Stimulated activated effector memory CD8-positive, alpha-beta T cell treated with anti-CD3 and anti-CD28 coated beads, Interleukin-12 subunit alpha, Interleukin-12 subunit beta, amount 100 ng/mL, for 72 hours (primary cell): ENCODE results near the gene IGSF21.

Experiments
- ATAC-seq: fragments of 150-1000 bp; cut with Tn5 transposase; 2 replicates; pipeline ENCODE4 v1.10.0; 2021
- DNase-seq, 2 donors: peaks; one replicate each; pipeline ENCODE4 v3.0.0; 2021 to 2022; ENCODE audit warnings: low spot score in 2 of 2
- H3K27ac Mint-ChIP-seq: one replicate; pipeline ENCODE4 v1.8.0; 2022; ENCODE audit warnings: mild to moderate bottlenecking, mixed read lengths
- H3K36me3 Mint-ChIP-seq: one replicate; pipeline ENCODE4 v1.8.0; 2022; ENCODE audit warnings: mild to moderate bottlenecking, mixed read lengths
- H3K4me1 Mint-ChIP-seq: one replicate; pipeline ENCODE4 v1.8.0; 2022; ENCODE audit warnings: mixed read lengths
- H3K4me3 Mint-ChIP-seq: one replicate; pipeline ENCODE4 v1.8.0; 2022; ENCODE audit warnings: mild to moderate bottlenecking, mixed read lengths
- H3K9me3 Mint-ChIP-seq: one replicate; pipeline ENCODE4 v1.8.0; 2022; ENCODE audit warnings: mixed read lengths

IGSF21 gene

GRCh38 chr1:18144916-18145647, 37.5 kb downstream of the IGSF21 start:
- DNase-seq (no peak), ATAC-seq (no peak)
- Mint-ChIP-seq H3K4me3 (no peak overlapping the region), H3K27ac (no peak overlapping the region), H3K9me3 (no peaks in the 10 kb centered on the region), H3K36me3 (no peaks in the 10 kb centered on the region), H3K4me1 (peaks cover 5% of the 10 kb centered on the region)

GRCh38 chr1:18145851-18146618, 38.4 kb downstream of the IGSF21 start:
- Mint-ChIP-seq H3K36me3 (no peaks in the 10 kb centered on the region), H3K4me1 (peaks cover 5% of the 10 kb centered on the region), H3K27ac (no peak overlapping the region), H3K9me3 (no peaks in the 10 kb centered on the region), H3K4me3 (no peak overlapping the region)
- ATAC-seq (no peak), DNase-seq (no peak)

- no peak for ATAC-seq
- DNase-seq = no peak
- Mint-ChIP-seq H3K4me3 (no peak overlapping the region), H3K36me3 (no peaks in the 10 kb centered on the region), H3K27ac (no peak overlapping the region), H3K9me3 (no peaks in the 10 kb centered on the region), H3K4me1 (peaks cover 5% of the 10 kb centered on the region)
Observed at GRCh38 chr1:18146886-18147285, 39.3 kb downstream of the IGSF21 start.

DNA sequence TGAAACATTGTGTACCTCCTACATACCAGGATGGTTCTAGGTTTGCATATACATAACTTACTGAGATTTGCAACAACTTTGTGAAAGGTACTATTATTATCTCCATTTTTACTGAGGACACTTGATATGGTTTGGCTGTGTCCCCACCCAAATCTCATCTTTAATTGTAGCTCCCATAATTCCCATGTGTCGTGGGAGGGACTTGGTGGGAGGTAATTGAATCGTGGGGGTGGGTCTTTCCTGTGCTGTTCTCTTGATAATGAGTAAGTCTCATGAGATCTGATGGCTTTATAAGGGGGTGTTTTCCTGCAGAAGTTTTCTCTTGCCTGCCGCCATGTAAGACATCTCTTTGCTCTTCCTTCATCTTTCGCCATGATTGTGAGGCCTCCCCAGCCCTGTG, 40.1 kb downstream of the IGSF21 start:
- ATAC-seq = no peak
- H3K36me3 Mint-ChIP-seq = no peaks in the 10 kb centered on the region
- no peak for DNase-seq
- no peak overlapping the region for H3K4me3 Mint-ChIP-seq
- no peaks in the 10 kb centered on the region for H3K9me3 Mint-ChIP-seq
- H3K4me1 Mint-ChIP-seq = peaks cover 5% of the 10 kb centered on the region
- H3K27ac Mint-ChIP-seq = no peak overlapping the region

DNA sequence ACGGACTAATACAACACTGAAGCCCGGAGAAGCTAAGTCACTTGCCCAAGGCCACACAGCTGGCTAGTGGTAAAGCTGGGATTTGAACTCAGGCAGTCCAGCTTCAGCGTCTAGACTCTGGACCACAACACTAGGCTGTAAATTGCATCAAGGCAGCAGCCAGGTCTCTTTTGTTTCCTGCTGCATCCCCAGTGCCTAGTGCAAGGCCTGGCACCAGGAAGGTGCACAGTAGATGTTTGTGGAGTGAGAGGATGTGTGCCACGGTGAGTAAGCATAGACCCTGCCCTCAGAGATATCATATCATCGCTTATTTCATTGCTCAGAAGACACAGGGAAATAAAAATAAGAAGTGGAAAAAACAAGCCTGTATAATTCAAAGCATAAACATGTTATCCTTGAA, 40.9 kb downstream of the IGSF21 start:
- Mint-ChIP-seq H3K36me3 (no peaks in the 10 kb centered on the region), H3K27ac (no peak overlapping the region), H3K4me1 (peaks cover 1% of the 10 kb centered on the region), H3K9me3 (no peaks in the 10 kb centered on the region), H3K4me3 (no peak overlapping the region)
- ATAC-seq (no peak), DNase-seq (no peak)

DNA sequence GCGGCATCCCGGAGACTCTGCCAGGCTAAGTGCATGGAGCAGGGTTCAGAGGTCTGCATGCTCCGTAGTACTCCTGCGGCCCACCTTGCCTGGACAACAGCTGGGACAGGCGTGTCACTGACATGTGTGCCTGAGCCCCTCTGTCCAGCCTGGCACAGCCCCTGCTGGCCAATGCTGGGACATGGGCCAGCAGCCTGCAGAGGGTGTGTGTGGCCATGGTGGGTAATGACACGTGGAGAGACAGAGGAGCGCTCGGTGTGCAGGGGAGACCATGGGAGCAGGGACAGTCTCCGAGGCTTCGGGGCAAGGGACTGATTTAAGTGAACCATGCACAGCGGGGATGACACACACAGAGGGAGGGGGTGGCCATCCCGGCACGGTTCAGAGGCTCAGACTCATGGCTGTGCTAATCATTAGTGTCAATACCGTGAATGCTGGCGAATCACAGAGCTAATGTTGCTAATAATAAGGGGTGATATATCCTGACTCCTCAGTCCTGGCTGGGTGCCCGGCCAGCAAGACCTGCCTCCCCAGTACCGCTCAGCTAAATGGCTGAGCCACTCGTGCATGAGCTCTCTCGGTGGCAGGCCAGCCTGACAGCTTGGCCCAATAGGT, 41.5 kb downstream of the IGSF21 start:
- no peak for ATAC-seq
- H3K4me1 Mint-ChIP-seq = no peaks in the 10 kb centered on the region
- H3K27ac Mint-ChIP-seq = no peak overlapping the region
- DNase-seq = no peak
- H3K36me3 Mint-ChIP-seq = no peaks in the 10 kb centered on the region
- no peaks in the 10 kb centered on the region for H3K9me3 Mint-ChIP-seq
- no peak overlapping the region for H3K4me3 Mint-ChIP-seq

DNA sequence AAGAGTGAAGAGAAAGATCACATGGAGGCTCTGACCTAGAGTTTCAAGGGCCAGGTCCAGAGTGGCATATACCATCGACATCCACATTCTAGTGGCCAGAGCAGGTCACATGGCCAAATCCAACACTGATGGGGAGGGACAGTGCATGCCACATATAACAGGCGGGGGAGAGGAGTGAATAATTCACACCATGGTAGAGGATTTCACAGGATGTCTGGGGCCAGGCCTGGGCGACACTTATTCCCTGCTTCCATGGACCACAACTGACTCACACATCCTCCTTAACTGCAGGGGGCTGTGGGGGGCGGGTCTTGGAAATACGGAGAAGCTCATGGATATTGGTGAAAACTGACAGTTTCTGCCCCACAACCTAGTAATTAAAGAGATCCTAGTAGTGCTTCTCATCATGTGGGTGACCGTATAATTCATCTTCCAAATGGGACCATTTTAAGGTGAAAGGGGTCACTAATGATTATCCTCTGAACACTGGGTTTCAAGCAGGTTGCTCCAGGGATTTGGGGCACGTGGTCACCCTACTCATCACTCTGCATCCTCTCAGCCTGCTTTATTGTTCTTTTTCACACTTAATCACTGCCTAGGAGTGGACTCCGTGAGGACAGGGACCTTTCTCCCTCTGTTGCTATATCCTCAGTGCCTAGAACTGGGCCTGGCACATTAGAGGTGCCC, 44.0 kb downstream of the IGSF21 start:
- Mint-ChIP-seq H3K9me3 (no peaks in the 10 kb centered on the region), H3K4me3 (no peak overlapping the region), H3K27ac (no peak overlapping the region), H3K36me3 (no peaks in the 10 kb centered on the region), H3K4me1 (no peaks in the 10 kb centered on the region)
- no peak for DNase-seq
- ATAC-seq = no peak

DNA sequence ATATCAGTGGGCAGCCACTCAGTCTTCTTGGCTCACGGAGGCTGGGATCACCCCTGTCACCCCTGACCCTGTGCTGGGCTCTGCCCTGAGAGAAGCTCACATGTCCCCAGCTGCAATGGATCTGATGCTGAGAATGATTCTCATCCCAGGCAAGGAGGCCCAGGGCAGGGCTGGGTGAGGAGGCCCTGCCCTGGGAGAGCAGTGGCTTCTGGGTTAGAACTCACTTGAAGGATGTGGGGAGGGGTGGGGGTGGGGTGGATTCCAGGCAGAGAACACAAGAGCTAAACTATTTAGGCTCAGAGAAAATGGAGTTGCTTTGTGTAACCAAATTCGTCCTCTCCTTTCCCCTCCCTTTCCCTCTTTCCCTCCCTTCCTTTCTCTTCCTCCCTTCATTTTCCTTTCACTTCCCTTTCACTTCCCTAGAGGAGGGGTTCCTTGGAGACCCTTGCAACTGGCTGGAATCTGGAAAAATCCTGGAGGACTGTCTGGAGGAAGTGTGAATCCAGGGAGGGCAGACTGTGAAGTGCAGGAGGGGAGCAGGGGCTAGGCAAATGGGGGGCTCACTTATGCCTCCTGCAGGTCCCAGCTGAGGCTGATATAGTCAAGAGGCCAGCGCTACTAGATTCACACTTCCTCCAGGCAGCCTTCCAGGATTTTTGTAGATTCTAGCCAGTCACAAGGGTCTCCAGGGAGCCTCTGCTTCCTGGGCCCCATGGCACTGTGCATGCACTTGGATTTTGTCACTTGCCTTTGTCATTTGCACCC, 47.0 kb downstream of the IGSF21 start:
- ATAC-seq (no peak), DNase-seq (no peak)
- Mint-ChIP-seq H3K4me1 (no peaks in the 10 kb centered on the region), H3K4me3 (no peak overlapping the region), H3K27ac (no peak overlapping the region), H3K9me3 (no peaks in the 10 kb centered on the region), H3K36me3 (no peaks in the 10 kb centered on the region)

GRCh38 chr1:18155881-18156385, 48.3 kb downstream of the IGSF21 start:
- H3K4me3 Mint-ChIP-seq = no peak overlapping the region
- H3K9me3 Mint-ChIP-seq = no peaks in the 10 kb centered on the region
- H3K4me1 Mint-ChIP-seq = no peaks in the 10 kb centered on the region
- DNase-seq (no peak), ATAC-seq (no peak)
- no peak overlapping the region for H3K27ac Mint-ChIP-seq
- H3K36me3 Mint-ChIP-seq = no peaks in the 10 kb centered on the region

GRCh38 chr1:18157352-18157751, 49.8 kb downstream of the IGSF21 start:
- Mint-ChIP-seq H3K4me3 (no peak overlapping the region), H3K36me3 (no peaks in the 10 kb centered on the region), H3K4me1 (no peaks in the 10 kb centered on the region), H3K9me3 (no peaks in the 10 kb centered on the region), H3K27ac (no peak overlapping the region)
- DNase-seq = no peak
- ATAC-seq = no peak

DNA sequence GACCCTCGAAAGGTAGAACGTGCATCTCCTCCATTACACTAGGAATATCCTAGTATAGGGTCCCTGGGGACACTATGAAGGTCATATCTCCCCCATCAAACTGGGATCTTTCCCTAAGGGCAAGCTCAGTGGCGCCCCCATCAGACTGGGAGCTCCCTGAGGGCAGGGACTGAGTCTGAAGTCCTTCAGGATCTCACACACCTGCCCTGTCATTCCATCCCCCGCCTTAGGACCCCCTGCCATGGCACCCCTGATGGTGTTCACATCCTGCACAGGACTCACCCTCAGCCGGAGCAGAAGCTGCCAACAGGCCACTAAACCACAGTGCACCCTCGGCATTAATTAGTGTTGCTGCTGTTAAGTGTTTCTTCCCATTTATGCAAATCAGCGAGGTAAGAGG, 50.4 kb downstream of the IGSF21 start:
- no peaks in the 10 kb centered on the region for H3K9me3 Mint-ChIP-seq
- no peaks in the 10 kb centered on the region for H3K4me1 Mint-ChIP-seq
- no peak for DNase-seq
- no peak overlapping the region for H3K4me3 Mint-ChIP-seq
- no peak for ATAC-seq
- H3K36me3 Mint-ChIP-seq = no peaks in the 10 kb centered on the region
- no peak overlapping the region for H3K27ac Mint-ChIP-seq

GRCh38 chr1:18158714-18159113, 51.1 kb downstream of the IGSF21 start:
- no peaks in the 10 kb centered on the region for H3K36me3 Mint-ChIP-seq
- no peak for ATAC-seq
- H3K27ac Mint-ChIP-seq = no peak overlapping the region

DNA sequence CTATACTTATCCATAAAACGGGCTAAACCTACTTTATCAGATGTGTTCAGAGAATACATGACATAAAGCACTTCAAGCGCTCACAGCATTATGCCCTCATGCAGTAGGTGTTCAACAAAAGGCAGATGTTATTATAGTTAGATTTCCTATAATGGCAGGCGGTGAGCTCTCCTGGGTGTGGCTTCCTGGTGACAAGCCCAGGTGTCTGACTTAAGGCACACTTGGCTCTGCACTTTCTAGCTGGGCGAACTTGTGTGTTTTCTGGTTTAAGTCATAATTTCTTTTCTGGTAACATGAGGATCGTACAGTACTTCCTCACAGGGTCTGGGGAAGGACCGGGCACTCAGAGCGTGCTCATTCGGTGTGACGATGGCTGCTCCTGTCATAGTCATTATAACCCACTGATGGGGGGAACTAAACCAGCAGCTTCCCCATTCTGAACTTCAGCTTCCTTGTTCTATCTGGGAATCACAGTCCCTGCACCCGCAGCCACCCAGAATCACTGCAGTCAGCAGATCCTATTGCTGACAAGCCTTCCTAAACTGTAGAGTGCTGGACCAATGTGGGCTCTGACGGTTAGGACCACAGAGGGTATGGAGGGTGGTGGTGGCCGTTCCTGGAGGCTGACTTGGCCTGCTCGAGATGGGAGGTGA, 52.8 kb downstream of the IGSF21 start:
- DNase-seq = no peak
- Mint-ChIP-seq H3K4me3 (no peak overlapping the region), H3K4me1 (no peaks in the 10 kb centered on the region), H3K9me3 (no peaks in the 10 kb centered on the region), H3K36me3 (no peaks in the 10 kb centered on the region), H3K27ac (no peak overlapping the region)
- no peak for ATAC-seq

More at GRCh38 chr1:18158714-18159113, 51.1 kb downstream of the IGSF21 start:
- Mint-ChIP-seq H3K4me3 (no peak overlapping the region), H3K4me1 (no peaks in the 10 kb centered on the region), H3K9me3 (no peaks in the 10 kb centered on the region)
- no peak for DNase-seq

DNA sequence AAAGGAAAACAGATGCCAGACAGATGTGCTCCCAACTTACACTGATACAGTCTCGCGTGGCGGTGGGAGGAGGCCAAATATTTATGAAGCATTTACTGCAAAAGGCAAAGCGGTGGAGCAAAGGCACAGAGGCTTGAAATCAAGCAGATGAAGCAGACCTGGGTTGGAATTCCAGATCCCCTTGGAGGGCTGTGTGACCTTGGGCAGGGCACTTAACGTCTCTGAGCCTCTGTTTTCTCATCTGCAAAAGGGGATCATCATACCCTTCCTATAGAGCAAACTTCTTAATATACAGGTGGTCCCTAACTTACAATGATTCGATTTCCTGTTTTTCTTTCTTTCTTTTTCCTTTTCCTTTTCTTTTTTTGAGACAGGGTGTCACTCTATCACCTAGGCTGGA, 54.1 kb downstream of the IGSF21 start:
- Mint-ChIP-seq H3K4me1 (no peaks in the 10 kb centered on the region), H3K4me3 (no peak overlapping the region), H3K9me3 (no peaks in the 10 kb centered on the region), H3K36me3 (no peaks in the 10 kb centered on the region), H3K27ac (no peak overlapping the region)
- ATAC-seq (no peak), DNase-seq (no peak)
